Activated CD4-positive, CD25-positive, alpha-beta regulatory T cell (primary cell): Measurements from ENCODE around the gene NUBP2.

Experiments
- DNase-seq, 4 experiments: peaks; one replicate each; lab custom pipeline; 2025; lab: John Stamatoyannopoulos, UW

The NUBP2 gene

DNA sequence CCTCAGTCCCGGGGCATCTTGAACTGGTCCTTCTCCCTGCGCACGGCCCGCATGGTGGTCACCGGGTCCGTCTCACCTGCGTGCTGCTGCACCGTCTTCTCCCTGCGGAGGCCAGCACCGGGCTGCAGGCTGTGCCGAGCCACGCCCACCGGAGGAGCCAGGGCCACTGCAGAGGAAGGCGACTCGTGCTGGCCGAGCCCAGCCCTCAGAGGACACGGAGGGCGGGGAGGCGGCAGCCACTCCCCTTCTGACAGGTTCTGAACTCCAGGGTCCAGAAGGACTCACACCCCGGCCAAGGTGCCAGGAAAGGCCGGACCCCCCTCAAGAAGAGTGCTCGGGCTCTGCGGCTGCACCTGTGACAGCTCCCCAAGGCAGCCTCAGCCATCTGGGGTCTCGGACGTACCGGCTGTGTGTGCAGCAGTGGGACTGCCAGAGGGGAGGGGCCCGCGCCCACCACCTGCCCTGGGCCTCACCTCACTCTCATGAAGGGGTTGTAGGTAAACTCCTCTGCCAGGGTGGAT, 26.6 kb downstream of the NUBP2 start:
- no peak for DNase-seq

DNA sequence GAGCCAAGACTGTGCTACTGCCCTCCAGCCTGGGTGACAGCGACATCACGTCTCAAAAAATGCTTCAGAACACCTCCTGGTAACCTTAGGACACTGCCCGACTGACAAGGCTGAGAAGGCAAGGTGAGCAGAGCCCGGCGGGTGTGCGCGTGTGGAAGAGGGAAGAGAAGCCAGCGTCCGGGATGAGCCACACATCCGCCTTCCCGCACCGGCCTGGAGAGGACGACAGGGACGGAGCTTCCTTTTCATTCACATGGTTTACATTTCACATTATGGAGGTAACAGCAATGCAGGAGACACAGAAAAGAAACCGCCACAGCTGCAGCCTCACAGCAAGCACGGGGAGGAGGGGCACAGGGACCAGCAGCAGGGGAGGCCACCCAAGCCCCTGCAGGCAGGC, 27.3 kb downstream of the NUBP2 start:
- no peak for DNase-seq

DNA sequence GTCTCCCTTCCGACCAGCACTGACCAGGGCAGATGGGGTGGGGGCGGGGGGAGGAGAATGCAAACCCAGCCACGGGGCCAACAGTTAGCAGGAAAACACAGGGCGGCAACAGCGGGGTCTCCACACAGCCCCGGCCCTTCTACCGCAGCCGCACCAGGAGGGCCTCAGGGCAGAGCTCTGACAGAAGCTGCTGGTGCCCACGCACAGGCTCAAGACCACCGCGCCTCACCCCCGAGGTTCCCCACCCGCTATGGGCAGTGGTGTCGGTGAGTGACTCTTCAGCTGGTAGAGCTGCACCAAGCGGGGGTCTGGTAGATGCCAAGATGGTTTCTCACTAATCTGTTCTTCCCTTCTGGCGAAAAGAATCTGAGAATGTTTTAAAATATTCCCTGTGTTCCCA, 27.8 kb downstream of the NUBP2 start:
- DNase-seq, result no peak

DNA sequence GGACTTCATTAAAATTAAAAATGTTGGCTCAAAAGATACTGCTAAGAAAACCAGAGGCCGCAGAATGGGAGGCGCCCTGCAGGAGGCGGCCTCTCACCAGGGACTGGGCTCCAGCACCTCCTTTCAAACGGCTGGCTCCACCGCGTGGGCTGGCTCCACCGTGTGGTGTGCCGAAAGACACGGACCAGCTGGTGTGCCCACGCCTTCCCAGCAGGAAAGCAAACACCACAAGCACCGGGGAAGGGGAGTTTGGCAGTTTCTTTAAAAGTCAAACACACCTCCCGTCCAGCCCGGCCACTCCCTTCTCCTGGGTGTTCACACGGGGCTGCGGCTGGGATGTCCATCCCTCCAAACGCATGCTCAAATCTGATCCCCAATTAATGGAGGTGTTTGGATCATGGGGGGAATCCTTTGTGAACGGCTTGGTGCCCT, 30.0 kb downstream of the NUBP2 start:
- DNase-seq, result peak in 1 of 4 experiments; percentile 33

DNA sequence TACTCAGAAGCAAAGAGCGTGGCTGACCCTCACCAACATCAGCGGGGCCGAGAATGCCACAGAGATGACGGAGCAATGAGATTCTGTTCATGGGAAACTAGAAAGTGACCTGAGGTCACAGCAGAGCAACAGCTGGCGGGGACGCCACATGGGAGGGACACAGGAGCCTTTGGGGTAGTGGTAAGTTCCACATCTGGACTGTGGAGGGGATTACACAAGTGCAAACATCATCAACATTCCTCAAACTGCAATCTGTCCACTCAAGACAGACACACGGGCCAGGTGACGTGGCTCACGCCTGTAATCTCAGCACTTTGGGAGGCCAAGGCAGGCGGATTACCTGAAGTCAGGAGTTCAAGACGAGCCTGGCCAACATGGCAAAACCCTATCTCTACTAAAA, 32.7 kb downstream of the NUBP2 start:
- no peak for DNase-seq

DNA sequence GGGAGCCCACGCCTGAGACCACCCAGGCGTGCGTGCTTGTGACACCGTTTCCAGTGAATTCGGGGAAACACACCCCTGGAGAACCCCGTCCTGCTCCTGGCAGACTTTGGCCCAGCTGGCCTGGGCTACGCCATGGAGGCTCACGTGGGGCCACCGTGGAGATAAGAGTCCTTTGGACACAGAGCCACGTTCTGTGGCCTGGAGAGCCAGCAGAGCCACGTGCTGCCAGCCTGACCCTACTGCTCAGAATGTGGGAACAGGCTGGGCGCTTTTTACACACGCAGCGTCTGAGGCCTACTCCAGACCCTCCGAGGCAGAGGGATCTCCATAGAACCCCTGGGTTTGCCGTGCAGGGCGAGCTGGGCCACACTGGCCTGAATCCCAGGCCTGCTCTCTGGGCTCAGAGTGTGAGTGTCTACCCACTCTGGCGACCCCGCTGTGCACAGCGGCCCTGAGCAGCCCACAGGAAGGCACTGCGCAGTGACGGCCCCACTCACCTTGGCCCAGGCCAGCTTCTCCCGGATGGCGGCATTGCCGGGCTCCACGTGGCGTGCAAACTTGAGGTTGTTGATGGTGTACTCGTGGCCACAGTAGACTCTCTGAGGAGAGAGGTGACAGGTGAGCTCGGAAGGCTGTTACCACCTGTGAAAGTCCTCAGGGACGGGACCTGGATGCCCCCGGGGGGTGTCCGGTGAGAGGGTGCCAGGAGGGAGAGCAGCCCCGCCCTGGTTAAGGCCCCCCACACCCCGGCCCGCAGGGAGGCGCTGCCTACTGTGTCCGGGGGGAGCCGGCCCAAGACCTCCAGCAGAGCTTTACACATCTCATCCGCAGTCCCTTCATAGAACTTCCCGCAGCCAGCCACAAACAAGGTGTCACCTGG, 33.9 kb downstream of the NUBP2 start:
- DNase-seq, result no peak

DNA sequence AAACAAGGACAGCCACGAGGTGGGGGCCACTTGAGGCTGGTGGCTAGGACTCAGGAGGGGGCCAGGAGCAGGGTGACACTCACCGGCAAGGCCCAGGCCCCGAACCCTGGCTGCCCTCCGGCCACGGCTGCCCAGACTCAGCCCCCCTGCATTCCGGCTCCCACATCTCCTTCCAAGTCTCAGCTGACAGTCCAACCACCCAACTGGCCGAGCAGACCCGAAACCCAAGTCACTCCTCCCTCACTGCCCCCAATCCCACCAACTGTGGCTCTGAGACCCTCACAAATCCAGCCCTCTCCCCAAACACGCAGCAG, 34.5 kb downstream of the NUBP2 start:
- no peak for DNase-seq

DNA sequence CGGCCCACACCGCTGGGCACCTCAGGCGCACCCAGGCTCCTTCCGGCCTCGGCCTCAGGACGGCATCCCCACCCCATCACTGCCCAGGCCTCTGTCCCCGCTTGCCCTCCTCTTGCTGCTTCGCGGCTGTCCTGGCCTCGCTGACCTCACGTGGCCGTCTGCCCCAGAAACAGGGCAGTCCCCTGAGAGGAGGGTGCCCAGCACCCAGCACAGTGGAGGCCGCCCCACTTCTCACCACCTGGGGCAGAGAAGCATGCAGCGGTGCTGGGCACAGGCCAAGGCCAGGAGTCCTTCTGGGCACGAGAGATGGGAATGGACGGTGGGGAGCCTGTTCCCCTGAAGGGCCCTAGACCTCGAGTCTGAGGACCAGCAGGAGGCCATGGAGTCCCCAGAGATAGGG, 35.0 kb downstream of the NUBP2 start:
- no peak for DNase-seq

DNA sequence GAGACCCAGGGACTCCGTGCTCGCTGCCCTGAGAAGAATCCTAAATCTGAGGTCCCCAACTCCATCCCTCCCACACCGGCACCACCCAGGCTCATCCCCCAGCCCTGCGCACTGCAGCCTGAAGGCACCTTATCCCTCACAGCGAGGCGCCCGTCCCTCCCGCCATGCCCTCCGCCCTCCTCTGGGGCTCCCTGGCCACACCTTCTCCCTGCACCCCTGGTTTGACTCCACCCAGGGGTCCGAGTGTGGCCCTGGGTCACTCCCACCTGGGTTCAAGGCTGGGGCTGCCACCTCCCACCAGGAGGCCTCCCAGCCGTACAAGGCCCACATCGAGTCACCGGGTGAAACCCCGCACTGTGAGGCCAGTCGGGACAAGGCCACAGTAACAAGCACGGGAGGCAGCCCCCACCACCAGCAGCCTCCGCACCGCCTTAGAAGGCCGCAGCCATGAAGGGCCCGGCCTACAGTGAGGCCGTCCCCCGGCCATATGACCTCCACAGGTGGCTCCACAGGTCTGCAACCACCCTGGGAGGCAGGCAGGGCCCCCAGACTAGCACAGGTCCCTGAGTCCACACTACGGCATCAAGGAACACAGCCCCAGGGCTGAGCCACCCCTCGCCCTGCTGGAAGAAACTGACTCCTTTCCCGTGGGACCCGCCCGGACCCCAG, 35.6 kb downstream of the NUBP2 start:
- DNase-seq, result no peak

DNA sequence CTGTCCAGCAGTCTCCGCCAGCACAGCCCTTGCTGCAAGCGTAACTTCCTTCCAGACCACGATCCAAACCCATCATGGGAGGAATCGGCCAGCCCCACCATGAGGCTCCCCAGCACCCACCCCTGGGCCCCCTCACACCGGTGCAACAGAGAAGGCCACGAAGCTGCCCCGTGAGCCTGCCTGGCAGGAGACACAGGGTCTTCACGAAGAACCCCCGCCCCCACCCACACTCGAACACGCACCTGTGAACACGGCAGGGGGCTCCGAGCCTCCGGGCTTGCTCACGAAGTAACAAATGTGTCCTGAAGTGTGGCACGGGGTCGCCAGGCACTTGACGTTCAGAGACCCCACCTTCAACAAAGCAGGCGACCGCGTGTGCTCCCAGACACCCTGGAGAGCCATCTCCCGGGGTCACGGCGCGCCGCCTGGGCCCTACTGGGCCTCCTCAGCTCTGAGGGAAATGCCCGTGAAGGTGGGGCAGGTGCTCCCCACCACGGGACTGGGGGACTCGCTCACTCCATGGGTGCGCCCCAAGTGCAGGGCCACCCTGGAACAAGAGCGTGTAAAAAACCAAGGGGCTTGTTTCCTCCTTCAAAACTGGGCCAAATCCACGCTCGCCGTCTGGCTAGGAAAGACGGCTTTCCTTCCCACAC, 36.2 kb downstream of the NUBP2 start:
- no peak for DNase-seq

DNA sequence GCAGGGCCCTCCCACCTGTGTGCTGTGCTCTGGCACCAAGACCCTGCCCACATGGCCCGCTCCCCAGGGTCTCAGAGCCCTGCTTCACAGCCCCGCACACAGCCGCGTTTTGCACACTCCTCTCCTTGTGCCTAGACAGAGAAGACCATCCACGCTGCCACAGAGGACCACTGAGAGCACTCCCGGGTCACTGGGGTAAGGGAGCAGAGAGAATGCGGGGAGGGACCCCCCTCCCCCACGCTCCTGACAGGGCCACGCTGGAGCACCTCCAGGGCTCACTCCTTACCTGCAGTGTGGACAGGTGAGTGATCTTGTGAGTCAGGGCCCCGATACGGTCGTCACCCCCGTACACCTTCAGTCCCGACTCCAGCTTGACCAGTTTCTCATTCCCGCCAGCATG, 36.9 kb downstream of the NUBP2 start:
- DNase-seq, result no peak

DNA sequence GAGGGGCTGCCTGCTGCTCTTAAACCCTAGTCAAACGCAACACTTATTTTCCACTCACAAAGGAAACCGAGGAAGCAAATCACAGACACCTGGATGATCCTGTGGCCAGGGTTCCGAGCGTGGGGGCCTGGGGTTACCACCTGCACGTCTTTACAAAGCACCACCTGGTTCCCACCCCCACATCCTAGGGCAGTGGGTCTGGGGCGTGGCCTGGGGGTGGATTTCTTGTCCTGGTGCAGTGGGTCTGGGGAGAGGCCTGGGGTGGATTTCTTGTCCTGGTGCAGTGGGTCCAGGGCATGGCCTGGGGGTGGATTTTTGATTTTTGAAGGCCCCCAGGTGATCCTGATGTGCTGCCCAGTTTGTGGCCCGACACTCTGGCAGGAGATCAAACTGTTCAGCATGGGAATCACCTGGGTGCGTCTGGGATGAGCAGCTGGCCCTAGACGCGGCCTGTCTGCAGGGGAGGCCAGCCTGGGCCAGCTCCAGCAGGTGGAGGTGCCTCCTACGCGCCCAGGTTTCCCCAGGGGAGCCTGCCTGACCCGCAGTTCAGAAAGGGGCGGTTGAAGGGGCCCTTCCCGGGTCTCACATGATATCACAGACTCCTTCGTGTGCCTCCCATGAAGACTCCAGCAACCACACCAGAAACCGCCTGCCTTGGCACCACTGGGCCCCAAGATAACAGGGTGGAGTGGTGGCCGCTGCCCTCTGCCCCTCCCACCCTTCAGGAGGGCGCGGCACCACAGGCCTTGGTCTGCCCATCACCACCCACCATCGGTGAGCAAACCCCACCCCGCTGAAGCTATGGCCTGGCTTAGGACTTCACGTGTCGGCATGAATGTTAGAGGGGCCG, 37.6 kb downstream of the NUBP2 start:
- no peak for DNase-seq

DNA sequence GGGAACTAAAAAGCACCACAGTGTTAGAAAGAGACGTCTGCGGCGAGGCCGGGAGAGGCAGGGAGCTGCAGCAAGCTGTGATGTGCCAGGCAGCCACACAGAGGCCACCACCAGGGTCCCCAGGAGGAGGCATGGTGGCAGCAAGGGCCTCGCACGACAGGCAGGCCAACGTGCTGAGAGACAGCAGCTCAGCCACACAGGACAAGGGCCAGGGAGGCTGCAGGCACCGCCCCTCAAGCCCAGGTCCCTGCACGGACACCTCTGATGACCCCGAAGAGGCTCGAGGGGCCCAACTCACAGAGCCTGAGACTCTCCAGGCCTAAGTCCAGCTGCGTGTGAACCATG, 38.2 kb downstream of the NUBP2 start:
- no peak for DNase-seq

DNA sequence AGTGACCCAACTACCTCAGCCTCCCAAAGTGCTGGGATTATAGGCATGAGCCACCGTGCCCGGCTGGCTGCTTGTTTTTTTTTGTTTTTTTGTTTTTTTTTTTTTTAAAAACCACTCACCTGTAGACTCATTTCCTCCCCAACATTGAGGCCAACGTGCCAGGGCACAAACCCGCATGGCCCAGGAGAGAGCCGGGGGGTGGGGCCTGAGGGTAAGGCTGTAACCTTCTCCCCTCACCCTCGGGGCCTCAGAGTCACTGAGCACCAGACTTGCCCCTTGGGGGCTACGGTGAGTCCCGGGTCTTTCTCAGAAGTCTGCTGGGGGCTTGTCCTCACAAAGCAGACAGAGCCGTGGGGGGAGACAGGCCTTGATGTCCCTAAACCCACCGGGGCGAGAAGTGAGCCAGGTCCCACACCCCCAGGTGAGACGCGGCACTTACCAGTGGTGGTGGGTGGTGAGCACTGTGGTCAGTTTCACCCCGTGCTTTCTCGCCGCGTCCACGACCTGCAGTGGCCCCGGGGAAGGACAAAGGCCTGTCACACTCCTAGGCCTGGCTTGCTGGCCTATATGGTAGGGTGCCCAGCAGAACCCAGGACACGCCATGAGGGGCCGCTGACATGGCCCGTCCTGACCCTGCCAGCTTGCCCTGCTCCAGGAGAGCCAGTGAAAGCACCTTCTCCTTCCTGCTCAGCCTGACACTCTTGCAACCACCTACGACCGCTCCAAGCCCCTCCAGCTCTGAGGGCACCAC, 39.3 kb downstream of the NUBP2 start:
- DNase-seq, result no peak

DNA sequence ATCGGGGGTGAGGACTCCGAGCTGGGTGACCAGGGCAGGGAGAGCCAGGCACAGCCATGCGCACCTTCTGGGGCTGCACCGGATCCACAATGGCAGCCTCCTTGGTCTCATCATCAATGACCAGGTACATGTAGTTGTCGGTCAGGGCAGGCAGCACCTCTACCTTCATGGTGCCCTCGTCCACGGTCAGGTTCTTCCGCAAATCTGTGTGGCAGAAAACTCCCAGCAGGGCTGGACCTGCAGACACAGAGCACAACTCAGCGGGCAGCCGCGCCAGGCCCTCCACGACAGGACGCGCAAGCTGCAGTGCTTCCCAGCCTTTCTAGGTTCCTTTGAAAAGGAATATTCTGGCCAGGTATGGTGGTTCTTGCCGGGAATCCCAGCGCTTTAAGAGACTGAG, 40.0 kb downstream of the NUBP2 start:
- DNase-seq, result no peak

DNA sequence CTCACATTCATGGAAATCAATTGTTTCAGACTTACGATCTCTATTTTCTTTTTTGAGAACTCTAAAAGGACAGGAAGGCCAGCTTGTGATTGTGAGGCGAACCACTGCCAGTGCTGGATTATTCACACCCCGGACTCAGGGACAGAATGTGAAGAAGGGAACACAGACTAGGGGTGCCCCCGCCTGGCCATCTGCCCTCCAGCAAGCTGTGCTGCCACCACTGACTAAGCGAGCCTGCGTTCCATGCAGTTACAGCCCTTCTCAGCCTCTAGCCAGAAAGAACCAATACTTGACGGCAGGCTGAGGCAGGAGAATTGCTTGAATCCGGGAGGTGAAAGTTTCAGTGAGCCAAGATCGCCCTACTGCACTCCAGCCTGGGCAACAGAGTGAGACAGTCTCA, 41.1 kb downstream of the NUBP2 start:
- DNase-seq, result no peak

DNA sequence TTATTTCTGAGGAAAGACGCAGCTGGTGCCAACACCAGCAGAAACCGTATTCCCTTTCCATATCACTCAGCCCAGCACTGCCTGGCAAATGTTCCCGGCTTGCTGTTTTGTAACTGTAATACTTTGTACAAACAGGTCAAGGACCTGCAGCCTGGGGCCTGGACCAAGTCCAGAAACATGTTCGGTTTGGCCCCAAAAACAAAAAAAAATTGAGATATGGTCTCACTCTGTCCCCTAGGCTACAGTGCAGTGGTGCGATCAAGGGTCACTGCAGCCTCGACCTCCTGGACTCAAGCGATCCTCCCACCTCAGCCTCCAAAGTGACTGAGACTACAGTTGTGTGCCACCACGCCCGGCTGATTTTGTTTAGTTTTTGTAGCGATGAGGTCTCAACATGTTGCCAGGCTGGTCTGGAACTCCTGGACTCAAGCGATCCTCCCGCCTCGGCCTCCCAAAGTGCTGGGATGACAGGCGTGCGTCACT, 42.7 kb downstream of the NUBP2 start:
- DNase-seq, result no peak

DNA sequence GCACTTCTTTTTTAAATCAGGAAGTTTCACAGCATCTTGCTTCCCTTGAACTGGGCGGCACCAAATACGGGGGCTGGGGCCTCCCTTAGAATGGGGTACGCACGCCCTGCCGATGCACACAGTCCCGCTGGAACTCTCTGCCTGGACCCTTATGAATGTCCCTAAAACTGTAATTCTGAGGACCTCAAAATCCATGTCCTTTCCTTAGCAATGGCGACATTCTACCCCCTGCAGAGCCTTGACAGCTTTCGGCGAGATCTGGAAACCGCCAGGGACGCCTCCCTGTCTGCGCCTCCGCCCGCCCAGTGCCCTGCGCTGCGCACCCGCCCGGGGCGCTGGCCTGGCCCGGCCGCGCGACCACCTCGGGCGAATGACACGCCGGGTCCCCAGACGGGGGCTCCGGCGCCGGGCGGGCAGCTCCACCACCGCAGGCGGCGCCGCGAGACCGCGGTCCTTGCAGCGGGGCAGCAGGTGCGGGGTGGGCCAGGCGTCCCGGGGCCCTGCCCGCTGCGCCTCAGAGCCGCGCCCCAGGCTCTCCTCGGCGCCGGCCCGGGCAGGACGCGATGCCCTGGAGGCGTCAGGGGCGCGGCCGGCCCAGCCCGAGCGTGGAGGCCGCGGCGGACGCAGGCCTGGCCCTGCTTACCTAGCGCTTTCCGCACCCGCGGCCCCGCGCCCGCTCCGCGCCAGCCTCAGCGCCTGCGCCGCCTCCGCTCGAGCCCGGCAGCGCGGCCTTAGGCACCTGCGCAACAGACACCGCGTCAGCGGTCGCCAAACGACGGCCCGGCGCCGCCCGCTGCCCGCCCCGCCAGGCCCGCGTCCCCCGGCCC, 43.3 kb downstream of the NUBP2 start:
- peak; percentile 37 to 69 (median 58) for DNase-seq

DNA sequence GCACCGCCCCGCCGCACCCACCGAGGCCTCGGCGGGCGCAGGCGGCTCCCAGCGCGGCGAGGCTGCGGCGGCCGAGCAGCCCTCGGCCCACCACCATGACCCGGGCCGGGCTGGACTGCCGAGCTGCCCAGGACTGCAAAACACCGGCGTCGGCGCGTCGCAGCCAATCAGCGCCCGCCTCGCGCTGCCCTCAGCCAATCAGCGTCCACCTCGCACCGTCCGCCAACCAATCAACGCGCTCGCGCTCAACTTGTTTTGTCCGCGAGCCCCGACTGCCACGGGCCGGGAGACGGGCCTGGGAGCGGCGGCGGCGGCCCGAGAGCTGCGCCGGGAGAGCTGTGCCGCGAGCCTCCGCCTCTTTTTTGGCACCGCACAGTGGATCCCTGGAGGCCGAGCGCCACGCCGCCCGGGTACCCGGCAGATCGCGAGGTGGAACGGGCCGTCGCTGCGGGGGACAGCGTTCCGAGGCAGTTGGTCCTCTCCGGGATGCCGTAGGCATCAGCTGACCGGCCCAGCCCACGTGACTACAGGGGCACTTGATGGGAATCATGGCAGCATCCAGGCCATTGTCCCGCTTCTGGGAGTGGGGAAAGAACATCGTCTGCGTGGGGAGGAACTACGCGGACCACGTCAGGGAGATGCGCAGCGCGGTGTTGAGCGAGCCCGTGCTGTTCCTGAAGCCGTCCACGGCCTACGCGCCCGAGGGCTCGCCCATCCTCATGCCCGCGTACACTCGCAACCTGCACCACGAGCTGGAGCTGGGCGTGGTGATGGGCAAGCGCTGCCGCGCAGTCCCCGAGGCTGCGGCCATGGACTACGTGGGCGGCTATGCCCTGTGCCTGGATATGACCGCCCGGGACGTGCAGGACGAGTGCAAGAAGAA, 44.2 kb downstream of the NUBP2 start, which contains the start of the genes FAHD1 and HAGH:
FAHD1 (plus strand) TSS at position 516 of the 883 bp plus-strand sequence; CDS start at position 549, 33 bp downstream.
HAGH (minus strand) TSS at position 135 of the 883 bp plus-strand sequence; CDS start at position 97, 38 bp downstream.
- DNase-seq, result peak; percentile 67 to 77 (median 73)
